ENCODE data around the gene HOGA1.
"Not testable (repeated sequence)": the region's sequence is repeated elsewhere in the genome, so short reads cannot be mapped to it uniquely, and the experiment has no call there.

Gene HOGA1

DNA sequence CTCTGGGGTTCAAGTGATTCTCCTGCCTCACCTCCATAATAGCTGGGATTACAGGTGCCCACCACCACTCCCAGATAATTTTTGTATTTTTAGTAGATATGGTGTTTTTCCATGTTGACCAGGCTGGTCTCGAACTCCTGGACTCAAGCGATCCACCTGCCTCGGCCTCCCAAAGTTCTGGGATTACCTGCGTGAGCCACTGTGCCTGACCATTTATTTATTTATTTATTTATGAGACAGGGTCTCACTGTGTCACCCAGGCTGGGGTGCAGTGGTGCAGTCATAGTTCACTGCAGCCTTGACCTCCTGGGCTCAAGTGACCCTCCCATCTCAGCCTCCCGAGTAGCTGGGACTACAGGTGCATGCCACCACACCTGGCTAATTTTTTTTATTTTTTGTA, 29.9 kb upstream of the HOGA1 start:
- DNase-seq (ENCODE audit: low read depth in 2 of 3, low spot score in 1 of 3): not testable (repeated sequence)

GRCh38 chr10:97555541-97555940, 28.6 kb upstream of the HOGA1 start:
- DNase-seq (ENCODE audit: low read depth in 2 of 3, low spot score in 1 of 3): not testable (repeated sequence)

GRCh38 chr10:97560731-97561381, 23.3 kb upstream of the HOGA1 start:
- not testable (repeated sequence) for DNase-seq (ENCODE audit: low read depth in 2 of 3, low spot score in 1 of 3)

- not testable (repeated sequence) for DNase-seq (ENCODE audit: low read depth in 2 of 3, low spot score in 1 of 3)
Observed at GRCh38 chr10:97561386-97562077, 22.7 kb upstream of the HOGA1 start.

DNA sequence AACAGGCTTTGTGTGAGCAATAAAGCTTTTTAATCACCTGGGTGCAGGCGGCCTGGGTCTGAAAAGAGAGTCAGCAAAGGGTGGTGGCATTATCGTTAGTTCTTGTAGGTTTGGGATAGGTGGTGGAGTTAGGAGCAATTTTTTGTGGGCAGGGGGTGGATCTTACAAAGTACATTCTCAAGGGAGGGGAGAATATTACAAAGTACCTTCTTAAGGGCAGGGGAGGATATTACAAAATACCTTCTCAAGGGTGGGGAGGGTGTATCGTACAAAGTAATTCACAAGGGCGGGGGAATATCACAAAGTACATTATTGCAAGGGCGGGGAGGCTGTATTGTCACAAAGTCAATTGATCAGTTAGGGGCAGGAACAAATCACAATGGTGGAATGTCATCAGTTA, 21.9 kb upstream of the HOGA1 start:
- not testable (repeated sequence) for DNase-seq (ENCODE audit: low read depth in 2 of 3, low spot score in 1 of 3)

DNA sequence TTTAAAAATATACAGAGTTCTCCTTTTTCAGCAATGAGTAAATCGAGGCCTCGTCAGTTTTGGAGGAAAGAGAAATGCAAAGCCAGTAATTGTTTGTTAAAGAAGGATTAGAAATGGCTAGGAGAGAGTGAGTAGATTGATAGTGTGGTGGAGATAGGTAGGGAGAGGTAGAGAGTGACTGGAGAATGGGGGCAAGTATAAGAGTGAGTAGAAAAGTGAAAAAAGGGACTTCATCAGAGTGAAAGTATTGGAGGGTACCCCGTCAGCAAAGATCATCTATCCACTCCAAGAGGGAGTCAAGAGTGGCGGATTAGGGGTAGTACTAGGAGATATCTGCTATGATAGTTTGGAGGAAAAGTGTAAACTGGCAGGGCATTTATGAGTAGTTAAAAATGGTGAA, 20.9 kb upstream of the HOGA1 start:
- no peak for DNase-seq (ENCODE audit: low read depth in 2 of 3, low spot score in 1 of 3)

GRCh38 chr10:97564776-97565175, 19.4 kb upstream of the HOGA1 start:
- no peak for DNase-seq (ENCODE audit: low read depth in 2 of 3, low spot score in 1 of 3)

- no peak for DNase-seq (ENCODE audit: low read depth in 2 of 3, low spot score in 1 of 3)
Observed at GRCh38 chr10:97566336-97566996, 17.7 kb upstream of the HOGA1 start.

GRCh38 chr10:97567891-97568290, 16.3 kb upstream of the HOGA1 start:
- no peak for DNase-seq (ENCODE audit: low read depth in 2 of 3, low spot score in 1 of 3)

GRCh38 chr10:97570146-97570788, 13.9 kb upstream of the HOGA1 start:
- DNase-seq (ENCODE audit: low read depth in 2 of 3, low spot score in 1 of 3): no peak

- DNase-seq (ENCODE audit: low read depth in 2 of 3, low spot score in 1 of 3): no peak
Observed at GRCh38 chr10:97570789-97571471, 13.3 kb upstream of the HOGA1 start.

DNA sequence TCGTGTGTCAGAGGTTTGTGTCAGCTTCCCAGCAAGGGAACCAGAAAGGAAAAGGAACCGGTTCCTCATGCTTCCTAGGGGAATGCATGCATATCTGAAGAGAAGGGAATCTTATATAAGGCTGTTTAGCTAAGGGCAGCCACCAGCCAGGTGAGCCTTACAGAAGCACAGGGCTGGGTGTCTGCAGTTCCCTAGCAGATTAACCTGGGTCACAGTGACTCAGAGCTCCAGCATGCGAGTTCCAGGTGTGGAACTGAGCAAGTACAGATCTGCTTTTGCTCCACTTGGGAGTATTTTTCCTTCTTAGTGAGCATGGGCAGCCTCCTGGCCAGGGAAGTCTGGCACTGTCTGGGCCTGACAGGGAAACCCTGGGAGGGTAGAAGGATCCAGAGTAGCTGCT, 12.6 kb upstream of the HOGA1 start:
- no peak for DNase-seq (ENCODE audit: low read depth in 2 of 3, low spot score in 1 of 3)

- DNase-seq (ENCODE audit: low read depth in 2 of 3, low spot score in 1 of 3): peak; percentile 31 to 54 (median 43)
Observed at GRCh38 chr10:97572214-97572989, 11.8 kb upstream of the HOGA1 start, which contains the start of gene ANKRD2. ANKRD2 (plus strand) TSS chr10:97572779; CDS start chr10:97572789, 10 bp downstream.

- DNase-seq (ENCODE audit: low read depth in 2 of 3, low spot score in 1 of 3): no peak
Observed at GRCh38 chr10:97573021-97573420, 11.2 kb upstream of the HOGA1 start.

DNA sequence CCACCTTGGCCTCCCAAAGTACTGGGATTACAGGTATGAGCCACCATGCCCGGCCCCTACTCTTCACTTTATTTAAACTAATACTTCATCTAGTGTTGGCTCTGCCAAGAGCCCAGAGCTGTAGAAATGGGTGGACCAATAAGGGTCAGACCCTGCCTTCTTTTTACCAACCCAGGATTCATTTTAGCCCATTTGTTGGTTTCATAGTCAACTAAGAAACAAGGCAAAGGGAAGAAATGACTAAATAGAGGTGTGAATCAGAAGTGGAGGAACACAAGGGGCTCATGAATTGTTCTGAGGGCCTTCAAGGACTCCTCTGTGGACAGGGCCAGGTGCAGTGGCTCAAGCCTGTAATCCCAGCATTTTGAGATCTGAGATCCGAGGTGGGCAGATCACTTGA, 10.5 kb upstream of the HOGA1 start:
- DNase-seq (ENCODE audit: low read depth in 2 of 3, low spot score in 1 of 3): no peak

GRCh38 chr10:97574374-97575126, 9.6 kb upstream of the HOGA1 start:
- DNase-seq (ENCODE audit: low read depth in 2 of 3, low spot score in 1 of 3): no peak

DNA sequence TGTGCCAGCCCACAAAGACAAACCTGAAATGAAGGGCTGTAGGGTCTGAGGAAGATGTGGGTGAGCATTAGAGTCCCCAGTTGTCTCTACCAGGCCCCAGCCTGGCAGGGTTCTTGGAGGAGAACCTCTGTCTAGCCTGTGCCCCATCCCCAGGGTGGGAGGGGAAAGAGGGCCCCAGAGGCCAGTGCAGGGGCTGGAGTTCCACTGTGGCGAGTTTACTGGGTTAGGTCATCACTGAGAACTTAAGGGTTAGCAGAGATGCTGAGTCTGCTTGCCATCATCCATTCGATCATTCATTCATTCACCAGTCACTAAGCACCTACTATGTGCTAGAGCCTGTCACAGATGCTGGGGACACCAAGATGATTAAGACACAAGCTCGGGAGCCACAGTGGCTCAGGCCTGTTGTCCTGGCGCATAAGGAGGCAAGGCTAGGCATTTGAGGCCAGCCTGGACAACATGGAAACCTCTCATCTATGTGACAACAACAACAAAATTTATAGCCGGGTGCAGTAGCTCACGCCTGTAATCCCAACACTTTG, 9.0 kb upstream of the HOGA1 start:
- DNase-seq (ENCODE audit: low read depth in 2 of 3, low spot score in 1 of 3): no peak

- not testable (repeated sequence) for DNase-seq (ENCODE audit: low read depth in 2 of 3, low spot score in 1 of 3)
Observed at GRCh38 chr10:97576487-97576886, 7.7 kb upstream of the HOGA1 start.

- no peak for DNase-seq (ENCODE audit: low read depth in 2 of 3, low spot score in 1 of 3)
Observed at GRCh38 chr10:97577701-97578100, 6.5 kb upstream of the HOGA1 start.

All from stimulated activated CD4-positive, alpha-beta T cell treated with anti-CD3 and anti-CD28 coated beads, Interleukin-12 subunit alpha, Interleukin-12 subunit beta, amount 100 ng/mL, for 48 hours (primary cell).